HTERT RPE-1 (cell line): Measurements from ENCODE around the gene ROMO1.

Experiments used
- in situ Hi-C: fragments of 300-500 bp; cut with MboI; formaldehyde crosslinking; loops from 4 replicates; pipeline ENCODE4 v1.14.3; 2020; ENCODE audit warnings: low sequenced_read_pairs

The ROMO1 gene

DNA sequence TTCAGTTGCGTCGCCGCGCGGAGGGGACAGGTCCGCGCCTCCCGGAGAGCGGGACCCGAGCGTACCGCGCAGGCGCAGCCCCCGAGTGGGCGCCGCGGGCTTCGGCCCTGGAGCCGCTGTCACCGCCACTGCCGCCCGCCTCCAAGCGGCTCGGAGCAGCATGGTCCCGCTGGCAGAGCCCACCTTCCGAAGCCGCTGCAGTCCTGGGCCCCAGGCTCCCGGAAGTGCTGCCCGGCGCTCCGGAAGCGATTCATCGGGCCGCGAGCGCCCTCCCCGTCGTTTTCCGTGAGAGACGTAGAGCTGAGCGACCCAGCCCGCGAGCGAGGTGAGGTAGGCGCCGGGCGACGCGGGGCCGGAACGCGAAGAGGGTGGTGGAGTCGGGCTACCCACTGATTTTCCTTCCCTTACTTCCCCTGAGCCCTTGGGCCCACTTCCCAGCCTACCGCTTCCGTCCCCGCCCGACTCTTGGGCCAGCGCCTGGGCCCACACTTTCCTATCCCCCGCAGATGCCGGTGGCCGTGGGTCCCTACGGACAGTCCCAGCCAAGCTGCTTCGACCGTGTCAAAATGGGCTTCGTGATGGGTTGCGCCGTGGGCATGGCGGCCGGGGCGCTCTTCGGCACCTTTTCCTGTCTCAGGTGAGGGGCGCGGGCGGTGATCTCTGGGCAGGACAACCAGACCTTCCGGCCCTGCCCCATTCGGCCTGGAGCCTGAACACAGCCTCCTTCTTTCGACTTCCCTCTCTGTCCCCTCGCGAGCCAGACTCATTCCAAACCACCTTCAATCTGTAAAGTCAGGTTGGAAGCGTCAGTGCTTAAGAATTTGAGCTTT lies at the start of gene ROMO1, which contains the start of gene NFS1:
TSS of gene ROMO1 (plus strand) at position 279 of the 830 bp plus-strand sequence. CDS start at position 507, 228 bp downstream.
TSS of gene NFS1 (minus strand) at position 226 of the 830 bp plus-strand sequence. CDS start at position 162, 64 bp downstream.
- in situ Hi-C loops = no loop called here

DNA sequence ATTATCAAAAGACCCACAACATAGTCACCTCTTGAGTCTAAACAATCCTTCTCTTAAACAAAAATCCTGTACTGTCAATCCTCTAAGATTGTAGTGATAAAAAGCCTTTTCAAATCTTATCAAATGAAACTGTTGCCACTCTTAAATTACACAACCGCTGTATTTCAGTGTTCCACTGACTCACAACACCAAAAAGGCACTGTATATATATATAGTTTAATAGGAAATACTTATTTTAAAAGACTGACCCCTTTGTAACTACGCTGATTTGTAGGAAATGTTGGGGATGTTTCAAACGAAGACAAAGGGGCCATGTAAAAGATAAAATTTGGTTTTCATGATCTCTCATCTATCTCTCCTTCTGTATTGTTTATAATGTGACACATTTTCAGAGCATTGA lies 48.6 kb upstream of the ROMO1 start:
- in situ Hi-C loops = no loop called here

DNA sequence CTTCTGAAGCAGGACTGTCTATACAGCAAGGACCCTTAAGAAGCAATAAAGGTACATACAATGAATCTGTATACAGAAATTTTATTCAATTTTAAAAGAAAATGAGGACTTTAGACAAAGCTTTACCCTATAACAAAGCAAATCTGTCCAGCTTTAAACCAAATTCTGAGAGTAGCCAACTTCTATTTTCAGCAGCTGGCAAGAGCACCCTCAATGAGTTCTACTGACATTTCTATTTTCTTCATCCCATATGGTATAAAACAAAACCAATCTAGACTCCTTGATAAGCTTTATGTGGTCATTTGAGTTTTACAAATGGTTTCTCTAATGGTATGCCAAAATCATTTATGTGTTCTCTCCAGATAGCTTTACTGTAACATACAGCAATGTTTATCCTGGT lies 47.2 kb upstream of the ROMO1 start:
- in situ Hi-C loops = no loop called here

DNA sequence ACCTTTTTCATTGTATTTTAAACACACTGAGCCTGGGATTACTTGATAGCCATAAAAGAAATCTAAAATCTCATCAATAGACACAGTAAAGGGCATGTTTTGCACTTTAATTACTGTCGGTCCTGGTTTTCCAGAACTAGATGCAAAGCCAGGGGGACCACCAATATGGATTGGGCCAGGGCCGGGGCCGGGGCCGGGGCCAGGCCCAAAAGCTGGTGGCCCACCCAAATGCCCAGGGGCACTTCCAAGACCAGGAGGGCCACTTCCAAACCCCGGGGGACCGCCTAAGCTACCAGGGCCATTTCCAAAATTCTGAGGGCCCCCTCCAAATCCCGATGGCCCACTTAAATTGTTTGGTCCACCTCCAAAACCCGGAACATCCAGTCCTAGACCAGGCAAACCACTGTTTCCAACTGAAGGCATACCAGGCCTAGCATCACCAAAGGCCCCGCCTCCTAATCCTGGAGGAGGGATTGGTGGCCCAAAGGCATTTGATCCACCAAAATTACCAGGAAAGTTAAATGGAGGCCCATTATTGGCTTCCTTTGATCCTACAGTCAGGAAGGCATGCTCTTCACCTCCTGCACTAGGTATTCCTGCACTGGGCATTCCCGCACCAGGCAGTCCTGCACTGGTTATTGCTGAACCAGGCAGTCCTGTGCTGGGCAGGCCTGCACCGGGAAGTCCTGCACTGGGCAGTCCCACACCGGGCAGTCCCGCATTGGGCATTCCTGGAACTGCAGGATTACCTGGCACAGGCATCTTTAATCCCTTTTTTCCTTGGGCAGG lies 46.4 kb upstream of the ROMO1 start:
- in situ Hi-C loops = no loop called here

DNA sequence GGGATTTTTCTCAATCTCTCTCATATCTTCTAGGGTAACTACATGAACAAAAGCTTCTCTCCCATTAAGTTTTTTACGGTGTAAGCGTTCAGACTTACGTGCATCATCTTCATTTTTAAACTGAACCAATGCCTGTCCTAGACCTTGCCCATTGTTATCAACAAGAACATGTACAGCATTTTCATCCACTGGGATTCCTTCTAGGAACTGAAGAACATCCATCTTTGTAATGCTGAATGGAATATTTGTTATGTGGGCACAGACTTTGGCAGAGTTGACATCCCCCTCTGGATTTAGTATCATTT lies 45.8 kb upstream of the ROMO1 start:
- in situ Hi-C loops = no loop called here

DNA sequence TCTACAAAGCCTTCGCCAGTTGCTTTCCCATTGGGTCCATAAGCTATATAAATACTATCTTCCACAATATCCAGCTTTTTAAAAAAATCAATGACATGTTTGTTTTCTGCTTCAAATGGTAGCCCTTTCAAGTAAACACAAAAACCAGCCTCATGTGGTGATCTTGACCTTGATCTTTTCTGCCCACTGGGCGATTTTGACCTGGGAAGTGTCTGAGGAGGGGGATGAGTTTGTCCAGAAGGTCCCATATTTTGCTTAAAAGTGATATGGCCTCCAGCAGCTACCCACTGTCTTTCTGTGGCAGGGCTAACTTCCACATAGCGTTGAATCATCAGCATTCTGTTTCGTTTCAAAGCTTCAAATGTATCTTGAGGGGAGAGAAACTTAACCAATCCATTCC lies 45.3 kb upstream of the ROMO1 start:
- in situ Hi-C loops = no loop called here

DNA sequence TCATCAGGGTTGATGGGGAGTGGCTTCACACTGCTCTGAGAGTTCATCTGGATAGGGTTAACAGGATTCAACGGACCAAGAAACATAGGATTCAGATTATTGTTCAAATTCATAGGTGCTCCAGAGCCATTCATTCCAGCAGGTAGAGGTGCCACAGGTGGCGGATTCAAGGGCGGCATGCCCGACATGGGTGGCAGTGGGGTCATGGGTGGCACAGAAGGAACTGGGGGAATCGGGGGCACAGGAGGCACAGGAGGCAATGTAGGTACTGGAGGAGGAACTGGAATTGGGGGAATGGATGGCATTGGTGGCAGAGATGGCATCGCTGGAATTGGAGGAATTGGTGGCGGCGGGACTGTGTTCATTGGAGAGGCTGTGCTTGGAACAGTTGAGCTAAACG lies 44.8 kb upstream of the ROMO1 start:
- in situ Hi-C loops = no loop called here

DNA sequence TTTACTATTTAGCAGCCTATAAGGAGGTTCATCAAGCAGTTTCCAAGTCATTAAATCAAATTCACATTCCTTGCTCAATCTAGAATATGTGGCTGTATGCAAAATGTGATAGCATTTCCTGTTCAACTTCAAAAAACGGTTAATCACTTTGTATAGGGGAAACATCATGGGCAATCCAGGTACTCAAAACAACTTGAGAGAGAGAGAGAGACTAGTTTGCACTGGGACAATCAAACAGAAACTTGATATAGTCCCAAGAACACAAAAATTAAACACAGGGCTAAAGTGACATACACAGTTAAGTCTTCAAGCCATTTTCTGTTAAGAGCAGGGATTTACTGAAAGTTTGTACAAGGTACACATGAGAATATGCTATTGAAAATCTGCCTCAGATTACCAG lies 41.9 kb upstream of the ROMO1 start:
- in situ Hi-C loops = no loop called here

DNA sequence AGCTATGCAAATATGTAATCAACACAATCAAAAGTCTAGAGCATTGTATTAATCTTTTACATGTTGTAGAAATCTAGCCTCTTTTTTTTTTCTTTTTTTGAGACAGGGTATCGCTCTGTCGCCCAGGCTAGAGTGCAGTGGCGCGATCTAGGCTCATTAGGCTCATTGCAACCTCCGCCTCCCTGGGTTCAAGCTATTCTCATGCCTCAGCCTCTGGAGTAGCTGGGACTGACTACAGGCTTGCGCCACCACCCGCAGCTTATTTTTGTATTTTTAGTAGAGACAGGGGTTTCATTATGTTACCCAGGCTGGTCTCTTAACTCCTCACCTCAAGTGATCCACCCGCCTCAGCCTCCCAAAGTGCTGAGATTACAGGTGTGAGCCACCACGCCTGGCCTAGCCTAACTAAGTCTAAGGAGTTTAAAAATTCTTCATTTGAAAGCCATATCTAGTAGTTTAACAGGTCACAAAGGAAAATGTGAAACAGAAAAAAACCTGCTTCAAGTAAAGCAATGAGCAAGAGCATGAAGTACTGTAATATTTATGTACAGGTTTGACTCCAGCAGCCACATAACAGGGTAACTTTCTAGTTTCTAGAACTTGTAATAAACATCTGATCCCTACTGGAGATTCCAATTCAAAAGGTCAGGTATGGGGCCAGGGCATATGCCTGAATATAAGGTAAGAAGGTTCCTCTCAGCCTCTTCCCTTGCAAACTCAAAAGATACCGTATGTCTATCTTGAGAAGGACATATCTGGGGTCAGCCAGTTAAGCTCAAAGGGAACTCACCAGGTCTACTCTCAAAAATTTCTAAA lies 38.9 kb upstream of the ROMO1 start:
- in situ Hi-C loops = no loop called here

DNA sequence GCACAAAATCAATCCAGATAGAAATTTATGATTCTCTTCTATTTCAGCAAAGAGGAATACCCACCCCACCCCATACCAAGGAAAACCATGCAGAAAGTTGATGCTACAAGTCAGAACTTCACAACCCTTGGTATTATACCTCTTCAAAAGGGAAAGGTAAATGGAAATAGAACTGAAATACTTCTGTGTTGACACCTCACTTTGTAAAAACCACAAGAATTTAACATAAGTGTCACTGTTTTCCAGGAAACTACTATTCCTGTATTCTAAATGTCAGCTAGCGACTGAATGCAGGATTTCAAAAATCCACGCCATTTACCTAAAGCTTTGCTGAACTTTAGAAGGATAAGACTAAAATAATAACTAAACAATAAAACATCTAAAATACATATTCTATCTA lies 38.2 kb upstream of the ROMO1 start:
- in situ Hi-C loops = no loop called here

DNA sequence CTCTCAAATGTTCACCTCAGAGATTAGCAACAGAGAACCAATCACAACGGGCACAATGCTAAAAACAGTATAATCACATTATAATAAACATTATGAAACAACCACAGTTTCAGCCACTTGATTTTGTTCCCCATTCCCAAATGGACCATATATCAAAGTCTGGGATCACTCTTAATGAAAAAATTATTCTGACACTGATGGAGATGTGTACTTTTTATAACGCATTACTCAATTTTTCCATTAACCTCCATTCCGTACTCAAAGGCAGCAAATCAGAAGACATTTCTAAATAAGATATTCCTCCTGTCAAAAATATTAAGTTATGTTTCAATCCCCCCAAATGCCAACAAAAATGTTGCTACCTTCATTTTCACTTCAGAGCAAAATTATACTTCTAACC lies 37.3 kb upstream of the ROMO1 start:
- in situ Hi-C loops = no loop called here

DNA sequence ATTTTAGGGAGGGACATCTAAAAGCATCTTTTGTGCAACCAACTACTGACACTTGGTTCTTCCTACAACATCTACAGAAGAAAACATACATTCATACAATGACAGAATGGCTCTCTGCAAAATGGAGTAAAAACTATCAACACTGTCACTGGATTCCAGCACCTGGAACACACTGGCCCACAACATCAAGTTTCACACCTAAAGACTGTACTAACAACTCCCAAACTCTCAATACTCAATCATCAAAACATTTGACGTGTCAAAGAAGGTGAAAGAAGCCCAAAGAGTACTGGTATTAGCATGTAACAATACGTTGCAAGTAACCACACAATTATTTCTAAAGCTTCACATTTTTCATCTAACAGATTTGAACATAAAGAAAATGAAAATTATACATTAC lies 36.7 kb upstream of the ROMO1 start:
- in situ Hi-C loops = no loop called here

DNA sequence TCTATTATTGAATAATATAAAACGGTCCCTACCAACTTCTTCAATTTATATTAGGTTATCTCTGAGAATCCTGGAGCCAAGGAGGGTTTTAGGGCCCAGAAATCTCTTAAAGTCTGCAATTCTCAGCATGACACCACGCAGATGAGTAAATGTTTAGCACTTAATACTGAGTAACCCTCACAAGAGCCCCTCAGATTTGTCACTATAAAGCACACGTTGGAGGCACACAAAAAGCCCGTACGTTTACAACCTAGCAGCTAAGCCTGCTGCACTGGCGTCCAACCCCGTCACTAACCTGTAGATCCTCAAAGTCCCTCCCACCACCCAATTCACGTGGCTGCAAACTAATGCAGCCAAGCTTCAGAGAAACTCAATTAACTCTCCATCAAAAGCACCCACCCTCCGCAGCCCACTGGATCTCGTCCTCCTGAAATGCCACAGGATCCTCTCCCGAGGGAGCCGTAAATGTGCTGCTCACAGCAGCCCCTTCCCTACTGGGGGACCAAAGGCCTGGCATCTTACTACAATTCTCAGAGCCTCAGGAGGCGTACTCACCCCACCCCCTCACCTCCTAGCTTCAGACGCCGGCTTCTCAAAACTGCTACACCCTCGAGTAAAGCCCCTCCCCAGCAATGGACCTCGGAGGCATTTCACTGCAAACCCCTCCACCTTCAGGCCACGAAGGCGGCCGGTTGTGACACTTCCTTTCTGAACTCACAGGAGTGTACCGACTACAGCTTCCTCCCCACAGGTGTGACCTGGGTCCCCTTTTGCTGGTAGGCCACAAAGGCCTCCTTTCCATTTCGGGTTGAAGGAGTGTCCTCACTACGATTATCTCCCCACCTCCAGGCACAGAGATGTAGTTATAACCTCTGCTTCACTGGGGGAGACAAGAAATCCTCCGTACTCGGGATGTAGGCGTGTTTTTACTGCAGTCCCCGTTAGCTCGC lies 35.4 kb upstream of the ROMO1 start:
- in situ Hi-C loops = no loop called here

DNA sequence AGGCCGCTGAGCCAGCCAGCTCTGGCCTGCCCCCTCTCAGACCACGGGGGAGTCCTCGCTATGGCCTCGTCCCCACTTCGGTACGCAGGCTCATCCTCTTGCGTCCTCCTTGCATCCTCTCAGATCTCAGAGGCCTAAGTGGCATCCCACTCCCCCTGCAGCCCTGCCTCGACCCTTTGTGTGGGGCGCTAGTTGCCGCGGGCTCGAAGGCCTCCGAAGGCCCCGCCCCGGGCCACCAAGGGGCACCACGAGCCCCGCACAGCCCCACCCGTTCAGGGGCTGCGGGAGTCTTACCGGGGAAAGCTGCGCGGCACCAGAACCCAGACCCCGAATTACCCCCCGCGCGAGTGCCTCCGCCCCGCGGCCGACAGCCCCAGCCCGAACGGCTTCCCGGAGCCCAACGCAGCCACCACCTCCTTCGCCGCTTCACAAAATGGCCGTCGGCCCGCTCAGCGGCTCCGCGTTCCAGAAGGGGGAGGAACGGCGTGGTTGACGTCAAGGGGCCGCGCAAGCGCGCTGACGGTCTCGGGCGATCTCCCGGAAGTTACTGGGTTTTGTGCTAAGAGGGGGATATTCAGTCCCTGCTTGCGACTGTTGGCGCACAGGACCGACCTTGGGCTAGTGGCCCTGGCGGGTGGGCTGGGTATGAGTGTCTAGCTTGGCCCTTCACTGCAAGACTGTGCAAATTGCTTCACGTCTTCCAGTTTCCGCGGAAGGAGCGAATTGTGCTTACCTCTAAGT lies 34.6 kb upstream of the ROMO1 start, which contains the start of the genes CPNE1 and RBM12:
TSS of gene CPNE1 (minus strand) at position 435 of the 741 bp plus-strand sequence. CDS start 31,977 bp downstream, outside the sequence.
TSS of gene RBM12 (minus strand) at position 435 of the 741 bp plus-strand sequence. CDS start 9,578 bp downstream, outside the sequence.
- in situ Hi-C loops = no loop called here

DNA sequence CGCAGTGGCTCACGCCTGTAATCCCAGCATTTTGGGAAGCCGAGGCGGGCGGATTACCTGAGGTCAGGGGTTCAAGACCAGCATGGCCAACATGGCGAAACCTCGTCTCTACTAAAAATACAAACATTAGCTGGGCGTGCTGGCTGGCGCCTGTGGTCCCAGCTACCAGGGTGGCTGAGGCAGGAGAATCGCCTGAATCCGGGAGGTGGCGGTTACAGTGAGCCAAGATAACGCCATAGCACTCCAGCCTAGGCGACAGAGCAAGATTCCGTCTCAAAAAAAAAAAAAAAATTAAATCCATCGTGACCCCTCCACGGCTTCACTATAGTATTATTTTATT lies 33.3 kb upstream of the ROMO1 start:
- in situ Hi-C loops = no loop called here

DNA sequence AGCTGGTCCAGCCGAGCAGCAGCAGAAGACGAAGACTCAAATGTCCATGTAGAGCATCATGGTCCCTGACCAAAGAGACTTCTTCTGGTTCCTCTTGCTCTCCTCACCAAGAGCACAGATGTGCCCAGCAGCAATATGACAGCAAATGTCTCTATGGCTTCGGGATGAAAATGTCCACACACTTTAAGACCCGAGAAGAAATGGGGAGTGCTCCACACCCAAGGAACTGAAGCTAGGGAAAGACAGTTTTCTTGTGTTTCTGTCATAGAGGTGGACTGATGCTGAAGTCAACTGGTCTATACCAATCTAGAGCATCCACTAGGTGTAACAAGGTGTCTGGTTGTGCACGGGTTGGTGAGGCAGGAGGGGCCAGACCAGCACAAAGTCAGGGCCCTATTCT lies 30.0 kb upstream of the ROMO1 start:
- in situ Hi-C loops = no loop called here

DNA sequence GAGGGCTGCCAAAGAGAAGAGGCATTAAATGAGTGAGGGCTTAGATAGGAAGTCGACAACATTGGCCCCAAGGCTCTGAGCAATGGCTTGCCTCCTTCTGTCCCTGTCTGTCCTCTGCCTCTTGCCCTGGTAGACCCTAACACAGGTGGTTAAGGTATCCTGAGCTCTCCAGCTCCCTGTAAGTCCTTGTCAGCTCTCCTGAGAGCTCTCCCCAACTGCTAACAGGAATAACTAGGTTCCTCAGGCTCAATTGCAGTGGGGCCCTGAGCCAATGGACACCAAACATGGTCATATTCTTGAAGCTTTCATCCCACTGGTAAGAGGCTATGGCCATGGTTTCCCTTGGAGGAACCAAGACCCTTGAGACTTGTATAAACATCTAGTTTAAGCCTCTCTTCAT lies 29.5 kb upstream of the ROMO1 start:
- in situ Hi-C loops = no loop called here

DNA sequence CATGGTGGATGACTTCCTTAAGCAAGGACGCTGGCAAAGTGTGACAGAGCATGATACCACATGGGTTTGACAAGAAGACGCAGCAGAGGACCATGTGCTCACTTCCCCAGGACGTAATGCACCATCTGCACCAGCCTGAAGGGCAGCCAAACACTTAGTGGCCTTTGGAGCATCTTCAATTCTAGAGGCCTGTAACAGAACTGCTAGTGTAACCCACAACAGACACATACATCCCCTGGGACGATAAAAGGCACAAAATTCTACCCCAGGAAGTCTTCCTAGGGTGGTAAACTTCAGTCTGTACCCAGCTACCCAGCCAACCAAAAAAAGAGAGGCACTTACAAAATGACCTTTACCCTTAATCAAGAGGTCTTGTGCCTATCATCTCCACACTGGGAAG lies 25.3 kb upstream of the ROMO1 start:
- in situ Hi-C loops = no loop called here

DNA sequence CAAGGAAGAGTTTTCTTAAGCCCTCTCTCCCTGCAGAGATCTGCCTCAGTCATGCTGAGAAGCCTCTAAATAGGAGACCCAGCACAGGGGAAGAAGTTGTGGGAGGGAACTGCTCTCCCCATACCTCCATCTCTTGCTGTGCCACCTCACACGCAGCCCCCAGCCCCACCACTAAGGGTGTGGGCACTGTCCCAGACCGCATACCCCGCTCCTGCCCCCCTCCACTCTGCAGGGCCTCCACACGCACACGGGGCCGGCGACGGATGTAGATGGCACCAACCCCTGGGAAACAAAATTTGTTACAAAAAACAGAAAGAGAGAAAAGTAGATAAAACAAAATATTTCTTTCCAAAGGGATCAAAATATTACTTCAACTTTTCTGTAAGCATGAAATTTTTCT lies 24.3 kb upstream of the ROMO1 start:
- in situ Hi-C loops = no loop called here
